Tibial nerve (tissue), 3 donors: ENCODE measurements around the gene CTDSP2.

ENCODE experiments used
- CTCF ChIP-seq, 5 experiments: fragments of 200-600 bp in 3 of 5; fragments of 450-650 bp in 2 of 5; sonication (generic) in 3 of 5; IDR thresholded peaks; one replicate each; pipeline ENCODE4 v1.5.1; 2016 to 2019; ENCODE audit warnings: antibody characterized with exemption in 5 of 5, mild to moderate bottlenecking in 3 of 5, moderate library complexity in 2 of 5
- POLR2A ChIP-seq, 2 donors: fragments of 450-650 bp; IDR thresholded peaks; one replicate each; pipeline ENCODE4 v1.6.1; 2017; ENCODE audit warnings: antibody characterized with exemption in 2 of 2, mild to moderate bottlenecking in 2 of 2, moderate library complexity in 2 of 2

GRCh38 chr12:57868221-57868620, 21.7 kb upstream of the CTDSP2 start:
- TF ChIP-seq CTCF (IDR thresholded peaks at IDR 0.05) (no peak), POLR2A (IDR thresholded peaks at IDR 0.05) (no peak)
